Activated naive CD8-positive, alpha-beta T cell treated with anti-CD3 and anti-CD28 coated beads for 36 hours (primary cell): ENCODE data around the gene ARHGAP42. TPM values are rescaled to one million over a fixed set of nuclear protein-coding genes. Genes with fewer than 3 reads are reported as not detected.

ENCODE experiments used
- DNase-seq: peaks from one replicate; pipeline ENCODE4 v3.0.0; 2021
- H3K27ac Mint-ChIP-seq: one replicate; pipeline ENCODE4 v1.8.0; 2022; ENCODE audit warnings: mild to moderate bottlenecking, moderate library complexity, mixed read lengths
- H3K27me3 Mint-ChIP-seq: one replicate; pipeline ENCODE4 v1.8.0; 2022; ENCODE audit warnings: mild to moderate bottlenecking, mixed read lengths
- H3K36me3 Mint-ChIP-seq: one replicate; pipeline ENCODE4 v1.8.0; 2021; ENCODE audit warnings: mild to moderate bottlenecking, mixed read lengths
- H3K4me1 Mint-ChIP-seq: one replicate; pipeline ENCODE4 v1.8.0; 2021; ENCODE audit warnings: mixed read lengths
- H3K4me3 Mint-ChIP-seq: one replicate; pipeline ENCODE4 v1.8.0; 2022; ENCODE audit warnings: mild to moderate bottlenecking, moderate library complexity, mixed read lengths
- H3K9me3 Mint-ChIP-seq: one replicate; pipeline ENCODE4 v1.8.0; 2022; ENCODE audit warnings: mixed read lengths
- total RNA-seq, 2 experiments: library from RNA; stranded (reverse); gene quantifications; one replicate each; pipeline ENCODE4 v1.2.3, GENCODE V29; 2021

Gene ARHGAP42
- total RNA-seq, 2 experiments from 2014 or later = 0.22 to 0.58 TPM

GRCh38 chr11:100753571-100753970 lies 66.5 kb downstream of the ARHGAP42 start:
- Mint-ChIP-seq H3K27ac (no peak overlapping the region), H3K9me3 (peaks cover 12% of the 10 kb centered on the region), H3K36me3 (no peaks in the 10 kb centered on the region), H3K4me3 (no peak overlapping the region), H3K27me3 (no peaks in the 10 kb centered on the region), H3K4me1 (no peaks in the 10 kb centered on the region)
- DNase-seq = no peak

GRCh38 chr11:100756559-100756958 lies 69.5 kb downstream of the ARHGAP42 start:
- no peaks in the 10 kb centered on the region for H3K9me3 Mint-ChIP-seq
- no peaks in the 10 kb centered on the region for H3K4me1 Mint-ChIP-seq
- no peak overlapping the region for H3K27ac Mint-ChIP-seq
- H3K4me3 Mint-ChIP-seq = no peak overlapping the region
- H3K27me3 Mint-ChIP-seq = no peaks in the 10 kb centered on the region
- no peak for DNase-seq
- no peaks in the 10 kb centered on the region for H3K36me3 Mint-ChIP-seq

DNA sequence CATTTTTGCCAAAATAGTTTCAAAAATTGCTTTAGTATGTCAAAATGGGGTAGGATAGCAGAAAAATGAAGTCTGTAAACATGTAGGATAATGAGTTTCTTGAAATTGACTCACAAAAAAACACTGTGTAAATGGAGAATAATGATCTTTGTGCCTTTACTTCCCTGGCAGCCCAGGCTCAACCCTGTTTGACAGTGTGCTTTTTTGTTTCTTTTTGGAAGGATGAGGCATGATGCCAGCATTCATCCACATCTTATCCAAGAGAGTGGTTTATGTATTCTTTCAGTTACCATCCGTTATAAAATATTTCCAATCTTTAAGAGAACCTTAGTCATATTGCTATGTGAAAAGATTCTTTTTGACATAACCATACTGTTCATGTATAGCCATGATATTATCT lies 70.6 kb downstream of the ARHGAP42 start:
- Mint-ChIP-seq H3K9me3 (no peaks in the 10 kb centered on the region), H3K27ac (no peak overlapping the region), H3K4me3 (no peak overlapping the region), H3K27me3 (no peaks in the 10 kb centered on the region), H3K4me1 (no peaks in the 10 kb centered on the region), H3K36me3 (no peaks in the 10 kb centered on the region)
- DNase-seq = no peak

GRCh38 chr11:100759106-100759505 lies 72.0 kb downstream of the ARHGAP42 start:
- no peak overlapping the region for H3K27ac Mint-ChIP-seq
- H3K36me3 Mint-ChIP-seq = no peaks in the 10 kb centered on the region
- H3K4me3 Mint-ChIP-seq = no peak overlapping the region
- H3K27me3 Mint-ChIP-seq = no peaks in the 10 kb centered on the region
- no peaks in the 10 kb centered on the region for H3K9me3 Mint-ChIP-seq
- H3K4me1 Mint-ChIP-seq = no peaks in the 10 kb centered on the region
- no peak for DNase-seq

DNA sequence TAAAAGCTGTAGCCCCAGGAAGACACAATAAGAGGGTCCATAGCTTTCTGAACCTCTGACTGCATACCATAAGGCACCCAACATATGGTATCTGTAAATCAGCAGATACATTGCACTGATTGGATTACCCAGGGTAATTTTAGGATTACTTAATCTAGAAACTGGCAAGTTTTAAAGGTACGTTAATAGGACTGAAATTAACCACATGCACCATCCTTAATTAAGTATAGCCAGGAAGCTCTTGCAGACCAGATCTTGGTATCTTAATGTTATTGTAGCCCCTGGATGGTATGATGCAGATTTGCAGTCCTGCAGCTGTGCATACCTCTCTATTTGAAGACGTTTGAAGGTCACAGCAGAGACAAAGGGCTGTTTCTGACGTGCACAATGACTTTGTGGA lies 72.8 kb downstream of the ARHGAP42 start:
- no peaks in the 10 kb centered on the region for H3K36me3 Mint-ChIP-seq
- H3K27ac Mint-ChIP-seq = no peak overlapping the region
- H3K9me3 Mint-ChIP-seq = no peaks in the 10 kb centered on the region
- no peaks in the 10 kb centered on the region for H3K4me1 Mint-ChIP-seq
- H3K4me3 Mint-ChIP-seq = no peak overlapping the region
- DNase-seq = no peak
- H3K27me3 Mint-ChIP-seq = no peaks in the 10 kb centered on the region

DNA sequence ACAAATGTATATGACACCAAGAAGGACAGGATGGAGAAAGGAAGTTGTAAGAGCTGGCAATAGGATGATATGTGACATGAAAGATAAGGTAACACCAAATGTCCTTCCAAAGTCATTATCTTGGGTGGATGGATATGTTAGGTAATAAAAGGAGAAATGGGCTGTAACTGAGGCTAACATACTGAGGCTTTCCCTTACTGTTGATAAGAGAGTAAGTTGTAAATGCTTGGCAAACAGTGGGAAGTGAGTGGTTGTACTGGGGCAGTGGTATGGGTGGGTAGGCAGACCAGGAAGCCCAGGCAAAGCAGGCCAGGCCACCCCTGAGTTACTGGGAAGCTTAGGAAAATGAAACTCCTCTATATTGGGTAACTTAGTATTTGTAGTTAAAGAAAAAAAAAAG lies 73.7 kb downstream of the ARHGAP42 start:
- Mint-ChIP-seq H3K4me1 (no peaks in the 10 kb centered on the region), H3K9me3 (no peaks in the 10 kb centered on the region), H3K27me3 (no peaks in the 10 kb centered on the region), H3K36me3 (no peaks in the 10 kb centered on the region), H3K27ac (no peak overlapping the region), H3K4me3 (no peak overlapping the region)
- DNase-seq = no peak

GRCh38 chr11:100761841-100762240 lies 74.8 kb downstream of the ARHGAP42 start:
- Mint-ChIP-seq H3K9me3 (no peaks in the 10 kb centered on the region), H3K4me1 (no peaks in the 10 kb centered on the region), H3K27me3 (no peaks in the 10 kb centered on the region), H3K4me3 (no peak overlapping the region), H3K27ac (no peak overlapping the region), H3K36me3 (no peaks in the 10 kb centered on the region)
- no peak for DNase-seq

DNA sequence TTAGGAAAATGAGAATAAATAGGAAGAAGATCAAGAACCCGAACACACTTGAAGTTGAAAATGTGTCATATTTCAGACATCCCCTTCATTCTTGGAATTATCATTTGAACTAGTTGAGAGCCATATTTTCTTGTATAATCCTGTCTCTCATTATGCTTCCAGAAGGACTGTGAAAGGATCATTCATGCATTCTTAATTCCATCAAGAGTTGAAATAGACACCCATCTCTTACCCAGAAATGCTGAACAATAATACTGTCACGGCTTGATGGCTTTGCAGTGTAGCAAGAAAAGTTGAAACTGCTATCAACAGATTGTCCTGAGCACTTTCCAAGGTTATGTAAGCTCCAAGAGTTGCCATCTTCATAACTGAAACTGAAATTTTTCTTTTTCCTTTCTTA lies 79.7 kb downstream of the ARHGAP42 start:
- Mint-ChIP-seq H3K9me3 (no peaks in the 10 kb centered on the region), H3K27ac (no peak overlapping the region), H3K27me3 (no peaks in the 10 kb centered on the region), H3K36me3 (no peaks in the 10 kb centered on the region), H3K4me1 (no peaks in the 10 kb centered on the region), H3K4me3 (no peak overlapping the region)
- no peak for DNase-seq

DNA sequence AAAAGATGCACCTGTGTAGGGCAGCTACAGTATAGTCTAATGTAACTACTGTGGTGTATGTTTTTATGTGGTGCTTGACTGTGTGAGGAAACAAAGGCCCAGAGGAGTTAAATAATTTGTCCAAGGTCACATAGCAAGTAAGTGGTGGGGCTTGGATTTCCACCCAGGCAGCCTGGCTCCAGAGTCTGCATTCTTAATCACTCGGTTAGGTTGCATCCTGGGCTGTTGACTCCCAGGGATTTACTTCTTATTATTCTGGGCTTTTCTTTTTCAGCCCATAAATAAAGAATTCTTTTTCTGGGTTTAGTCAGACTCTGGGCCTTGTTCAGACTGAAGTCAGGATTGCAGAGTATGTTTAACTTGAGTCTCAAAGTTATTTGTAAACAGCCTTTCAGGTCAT lies 82.1 kb downstream of the ARHGAP42 start:
- no peaks in the 10 kb centered on the region for H3K27me3 Mint-ChIP-seq
- no peaks in the 10 kb centered on the region for H3K36me3 Mint-ChIP-seq
- no peak overlapping the region for H3K4me3 Mint-ChIP-seq
- DNase-seq = no peak
- H3K27ac Mint-ChIP-seq = no peak overlapping the region
- no peaks in the 10 kb centered on the region for H3K9me3 Mint-ChIP-seq
- H3K4me1 Mint-ChIP-seq = no peaks in the 10 kb centered on the region

DNA sequence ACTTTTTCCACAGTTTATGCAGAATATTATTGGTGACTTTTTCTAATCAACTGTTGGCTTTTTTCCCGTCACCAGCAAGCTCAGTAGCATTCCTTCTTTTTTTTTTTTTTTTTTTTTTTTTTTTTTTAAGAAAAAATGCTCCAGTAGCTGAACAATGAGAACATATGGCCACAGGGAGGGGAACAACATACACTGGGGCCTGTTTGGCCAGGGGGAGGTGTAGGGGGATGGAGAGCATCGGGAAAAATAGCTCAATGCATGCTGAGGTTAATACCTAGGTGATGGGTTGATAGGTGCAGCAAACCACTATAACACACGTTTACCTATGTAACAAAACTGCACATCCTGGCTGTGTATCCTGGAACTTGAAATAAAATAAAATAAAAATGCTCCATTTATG lies 82.5 kb downstream of the ARHGAP42 start:
- H3K36me3 Mint-ChIP-seq = no peaks in the 10 kb centered on the region
- H3K9me3 Mint-ChIP-seq = no peaks in the 10 kb centered on the region
- no peak for DNase-seq
- H3K27ac Mint-ChIP-seq = no peak overlapping the region
- no peaks in the 10 kb centered on the region for H3K27me3 Mint-ChIP-seq
- no peak overlapping the region for H3K4me3 Mint-ChIP-seq
- no peaks in the 10 kb centered on the region for H3K4me1 Mint-ChIP-seq

DNA sequence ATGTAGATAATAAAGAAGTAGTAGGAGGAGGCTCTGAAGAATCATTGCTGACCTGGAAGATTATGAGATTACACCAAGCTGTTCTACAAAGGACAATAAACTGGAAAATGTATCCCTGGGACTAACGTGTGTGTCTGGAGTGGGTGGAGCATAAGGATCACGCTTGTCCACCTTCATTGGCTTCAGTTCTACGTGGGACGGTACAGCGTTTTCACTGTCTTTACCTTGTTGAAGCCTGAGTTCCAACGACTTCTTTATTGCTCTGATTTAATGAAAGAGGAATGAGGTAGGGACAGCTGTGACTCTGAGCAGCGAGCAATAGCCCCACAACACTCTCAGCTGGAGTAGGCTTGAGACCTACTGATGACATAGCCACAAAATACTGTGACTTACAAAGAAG lies 87.0 kb downstream of the ARHGAP42 start:
- DNase-seq = no peak
- Mint-ChIP-seq H3K9me3 (no peaks in the 10 kb centered on the region), H3K4me3 (no peak overlapping the region), H3K36me3 (no peaks in the 10 kb centered on the region), H3K27me3 (no peaks in the 10 kb centered on the region), H3K27ac (no peak overlapping the region), H3K4me1 (no peaks in the 10 kb centered on the region)

- no peaks in the 10 kb centered on the region for H3K27me3 Mint-ChIP-seq
- no peak for DNase-seq
- no peaks in the 10 kb centered on the region for H3K36me3 Mint-ChIP-seq
- H3K4me1 Mint-ChIP-seq = no peaks in the 10 kb centered on the region
- no peak overlapping the region for H3K4me3 Mint-ChIP-seq
- no peaks in the 10 kb centered on the region for H3K9me3 Mint-ChIP-seq
- H3K27ac Mint-ChIP-seq = no peak overlapping the region
Measured at GRCh38 chr11:100774859-100775258, 87.8 kb downstream of the ARHGAP42 start.

GRCh38 chr11:100776212-100776896 lies 89.3 kb downstream of the ARHGAP42 start:
- no peak overlapping the region for H3K27ac Mint-ChIP-seq
- H3K9me3 Mint-ChIP-seq = no peaks in the 10 kb centered on the region
- no peak for DNase-seq

GRCh38 chr11:100777103-100777502 lies 90.0 kb downstream of the ARHGAP42 start:
- no peaks in the 10 kb centered on the region for H3K27me3 Mint-ChIP-seq
- no peak overlapping the region for H3K4me3 Mint-ChIP-seq
- H3K4me1 Mint-ChIP-seq = no peaks in the 10 kb centered on the region
- H3K9me3 Mint-ChIP-seq = no peaks in the 10 kb centered on the region
- no peak for DNase-seq
- H3K27ac Mint-ChIP-seq = no peak overlapping the region
- no peaks in the 10 kb centered on the region for H3K36me3 Mint-ChIP-seq

More at GRCh38 chr11:100776212-100776896, 89.3 kb downstream of the ARHGAP42 start:
- Mint-ChIP-seq H3K27me3 (no peaks in the 10 kb centered on the region), H3K4me3 (no peak overlapping the region), H3K36me3 (no peaks in the 10 kb centered on the region), H3K4me1 (no peaks in the 10 kb centered on the region)

DNA sequence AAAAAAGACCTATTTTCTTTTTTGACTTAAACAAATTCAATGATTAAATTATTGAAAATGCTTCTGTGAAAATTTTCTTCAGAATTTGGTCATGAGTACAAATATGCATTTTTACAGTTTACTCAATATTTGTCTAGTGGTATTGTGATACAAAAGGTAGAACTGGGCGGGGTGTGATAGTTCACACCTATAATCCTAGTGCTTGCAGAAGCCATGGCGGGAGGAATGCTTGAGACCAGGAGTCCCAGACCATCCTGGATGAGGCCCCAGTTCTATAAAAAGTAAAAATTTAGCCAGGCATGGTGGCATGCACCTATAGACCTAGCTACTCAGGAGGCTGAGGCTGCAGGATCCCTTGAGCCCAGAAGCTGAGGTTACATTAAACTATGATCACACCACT lies 90.6 kb downstream of the ARHGAP42 start:
- Mint-ChIP-seq H3K27ac (no peak overlapping the region), H3K27me3 (no peaks in the 10 kb centered on the region), H3K4me3 (no peak overlapping the region), H3K4me1 (no peaks in the 10 kb centered on the region), H3K9me3 (no peaks in the 10 kb centered on the region), H3K36me3 (no peaks in the 10 kb centered on the region)
- no peak for DNase-seq

GRCh38 chr11:100778166-100778785 lies 91.2 kb downstream of the ARHGAP42 start:
- Mint-ChIP-seq H3K27ac (no peak overlapping the region), H3K27me3 (no peaks in the 10 kb centered on the region), H3K4me3 (no peak overlapping the region), H3K9me3 (no peaks in the 10 kb centered on the region), H3K36me3 (no peaks in the 10 kb centered on the region), H3K4me1 (no peaks in the 10 kb centered on the region)
- DNase-seq = no peak
